HepG2 (cell line): Measurements from ENCODE around the gene PAQR6. TPM values are rescaled to one million over a fixed set of nuclear protein-coding genes. Genes with fewer than 3 reads are reported as not detected.

Experiments used
- ARNT2 ChIP-seq: sonication (generic); formaldehyde crosslinking; IDR thresholded peaks from 2 replicates; pipeline ENCODE4 v1.8.0; 2022; ENCODE audit warnings: mild to moderate bottlenecking, low read depth, missing genetic modification reagents, moderate library complexity
- ATF7-NPFF ChIP-seq: sonication (generic); formaldehyde crosslinking; IDR thresholded peaks from 2 replicates; pipeline ENCODE4 v1.8.1; 2023; ENCODE audit warnings: mild to moderate bottlenecking, low read depth, missing genetic modification reagents, moderate library complexity
- CBFB ChIP-seq: sonication (generic); formaldehyde crosslinking; IDR thresholded peaks from 2 replicates; pipeline ENCODE4 v1.4.0; 2020; ENCODE audit warnings: missing genetic modification reagents
- ELF3 ChIP-seq: IDR thresholded peaks from 2 replicates; pipeline ENCODE4 v1.6.1; 2016; ENCODE audit warnings: missing genetic modification reagents, missing compliant biosample characterization
- EZH2 ChIP-seq: conservative IDR thresholded peaks from 2 replicates; pipeline ENCODE4 v1.6.1; 2012; ENCODE audit warnings: mild to moderate bottlenecking, low read depth, low read length, moderate library complexity
- JDP2 ChIP-seq: sonication (generic); formaldehyde crosslinking; IDR thresholded peaks from 2 replicates; pipeline ENCODE4 v1.8.1; 2022; ENCODE audit warnings: missing genetic modification reagents, borderline replicate concordance
- NFE2 ChIP-seq: sonication (generic); formaldehyde crosslinking; IDR thresholded peaks from 2 replicates; pipeline ENCODE4 v1.4.0; 2020; ENCODE audit warnings: missing genetic modification reagents
- NR3C1 ChIP-seq: sonication (generic); formaldehyde crosslinking; IDR thresholded peaks from 2 replicates; pipeline ENCODE4 v1.4.0; 2020; ENCODE audit warnings: missing genetic modification reagents
- PCBP1 ChIP-seq: fragments of 200-400 bp; formaldehyde crosslinking; IDR thresholded peaks from 2 replicates; pipeline ENCODE4 v1.6.1; 2017; ENCODE audit warnings: mild to moderate bottlenecking, low read depth, low read length, borderline replicate concordance
- PITX1 ChIP-seq: sonication (generic); formaldehyde crosslinking; IDR thresholded peaks from 2 replicates; pipeline ENCODE4 v1.5.1; 2020; ENCODE audit warnings: mild to moderate bottlenecking, missing genetic modification reagents
- RFXANK ChIP-seq: IDR thresholded peaks from 2 replicates; pipeline ENCODE4 v1.6.1; 2016
- SAP130 ChIP-seq: IDR thresholded peaks from 2 replicates; pipeline ENCODE4 v1.6.1; 2016; ENCODE audit warnings: low read depth
- ZFP36L1 ChIP-seq: sonication (generic); formaldehyde crosslinking; IDR thresholded peaks from 2 replicates; pipeline ENCODE4 v1.8.0; 2022; ENCODE audit warnings: mild to moderate bottlenecking, missing genetic modification reagents, moderate library complexity
- ZNF781 ChIP-seq: sonication (generic); formaldehyde crosslinking; IDR thresholded peaks from 2 replicates; pipeline ENCODE4 v1.5.1; 2020; ENCODE audit warnings: borderline replicate concordance, mild to moderate bottlenecking, missing genetic modification reagents; ENCODE audit errors: not compliant biosample characterization
- polyA plus RNA-seq, 8 experiments: library from polyadenylated mRNA; depleted of rRNA in 3 of 8; stranded (reverse) in 7 of 8; unstranded in 1 of 8; fragments of >200 nt; fragmentation: Illumina TruSeq in 4 of 8; extraction: Trizol in 4 of 8; gene quantifications; 2 replicates each; pipeline versions ENCODE4 v1.2.1 to v1.2.3, GENCODE V29; 2011 to 2016; ENCODE audit warnings: low read depth in 4 of 8, missing spikeins in 1 of 8, mixed read lengths in 1 of 8; ENCODE audit not compliant: insufficient read depth in 1 of 8
- total RNA-seq, 5 experiments: library from RNA; depleted of rRNA; stranded (reverse); fragments of >200 nt; fragmentation: Illumina TruSeq; extraction: Trizol; gene quantifications; 2 replicates each; pipeline ENCODE4 v1.2.3, GENCODE V29; 2016; ENCODE audit warnings: low read depth in 1 of 5
- TF ChIP-seq, protein P1 (sequence below): sonication (generic); formaldehyde crosslinking; IDR thresholded peaks from 2 replicates; pipeline ENCODE4 v1.5.0; 2020; ENCODE audit warnings: missing genetic modification reagents, mild to moderate bottlenecking, borderline replicate concordance
- TF ChIP-seq, protein P2 (sequence below): sonication (generic); formaldehyde crosslinking; IDR thresholded peaks from 2 replicates; pipeline ENCODE4 v1.4.0; 2020; ENCODE audit warnings: mild to moderate bottlenecking, missing genetic modification reagents, borderline replicate concordance
- TF ChIP-seq, protein P3 (sequence below): IDR thresholded peaks from 2 replicates; pipeline ENCODE4 v1.6.1; 2016
- TF ChIP-seq, protein P4 (sequence below): sonication (generic); formaldehyde crosslinking; IDR thresholded peaks from 2 replicates; pipeline ENCODE4 v1.9.0; 2022; ENCODE audit warnings: missing genetic modification reagents, mild to moderate bottlenecking, borderline replicate concordance
- TF ChIP-seq, protein P5 (sequence below): sonication (generic); formaldehyde crosslinking; IDR thresholded peaks from 2 replicates; pipeline ENCODE4 v1.9.0; 2022; ENCODE audit warnings: low read depth, missing genetic modification reagents

Gene PAQR6
- total and polyA plus RNA-seq, 2 of the 13 experiments (the other 11 are each of a cell fraction or from before 2014, with no cell fraction given): 0.82 to 1.4 TPM

DNA sequence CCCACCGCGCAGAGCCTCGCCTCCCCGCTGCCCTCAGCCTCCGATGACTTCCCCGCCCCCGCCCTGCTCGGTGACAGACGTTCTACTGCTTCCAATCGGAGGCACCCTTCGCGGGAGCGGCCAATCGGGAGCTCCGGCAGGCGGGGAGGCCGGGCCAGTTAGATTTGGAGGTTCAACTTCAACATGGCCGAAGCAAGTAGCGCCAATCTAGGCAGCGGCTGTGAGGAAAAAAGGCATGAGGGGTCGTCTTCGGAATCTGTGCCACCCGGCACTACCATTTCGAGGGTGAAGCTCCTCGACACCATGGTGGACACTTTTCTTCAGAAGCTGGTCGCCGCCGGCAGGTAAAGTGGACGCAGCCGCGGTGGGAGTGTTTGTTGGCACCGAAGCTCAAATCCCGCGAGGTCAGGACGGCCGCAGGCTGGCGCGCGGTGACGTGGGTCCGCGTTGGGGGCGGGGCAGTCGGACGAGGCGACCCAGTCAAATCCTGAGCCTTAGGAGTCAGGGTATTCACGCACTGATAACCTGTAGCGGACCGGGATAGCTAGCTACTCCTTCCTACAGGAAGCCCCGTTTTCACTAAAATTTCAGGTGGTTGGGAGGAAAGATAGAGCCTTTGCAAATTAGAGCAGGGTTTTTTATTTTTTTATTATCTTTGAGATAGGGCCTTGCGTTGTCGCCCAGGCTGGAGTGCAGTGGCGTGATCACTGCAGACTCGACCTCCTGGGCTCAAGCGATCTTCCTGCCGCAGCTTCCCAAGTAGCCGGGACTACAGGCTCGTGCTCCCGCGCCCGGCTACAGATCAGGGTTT is 34.8 kb downstream of the PAQR6 start, which contains the start of gene PMF1 (continued):
- TF ChIP-seq, protein P1, sequence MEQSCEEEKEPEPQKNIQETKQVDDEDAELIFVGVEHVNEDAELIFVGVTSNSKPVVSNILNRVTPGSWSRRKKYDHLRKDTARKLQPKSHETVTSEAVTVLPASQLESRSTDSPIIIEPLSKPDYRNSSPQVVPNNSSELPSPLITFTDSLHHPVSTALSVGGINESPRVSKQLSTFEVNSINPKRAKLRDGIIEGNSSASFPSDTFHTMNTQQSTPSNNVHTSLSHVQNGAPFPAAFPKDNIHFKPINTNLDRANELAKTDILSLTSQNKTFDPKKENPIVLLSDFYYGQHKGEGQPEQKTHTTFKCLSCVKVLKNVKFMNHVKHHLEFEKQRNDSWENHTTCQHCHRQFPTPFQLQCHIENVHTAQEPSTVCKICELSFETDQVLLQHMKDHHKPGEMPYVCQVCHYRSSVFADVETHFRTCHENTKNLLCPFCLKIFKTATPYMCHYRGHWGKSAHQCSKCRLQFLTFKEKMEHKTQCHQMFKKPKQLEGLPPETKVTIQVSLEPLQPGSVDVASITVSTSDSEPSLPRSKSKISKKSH (CRISPR knock-in tag): peak; percentile 74; the same call in 1 of the 2 replicates
- TF ChIP-seq, protein P2, sequence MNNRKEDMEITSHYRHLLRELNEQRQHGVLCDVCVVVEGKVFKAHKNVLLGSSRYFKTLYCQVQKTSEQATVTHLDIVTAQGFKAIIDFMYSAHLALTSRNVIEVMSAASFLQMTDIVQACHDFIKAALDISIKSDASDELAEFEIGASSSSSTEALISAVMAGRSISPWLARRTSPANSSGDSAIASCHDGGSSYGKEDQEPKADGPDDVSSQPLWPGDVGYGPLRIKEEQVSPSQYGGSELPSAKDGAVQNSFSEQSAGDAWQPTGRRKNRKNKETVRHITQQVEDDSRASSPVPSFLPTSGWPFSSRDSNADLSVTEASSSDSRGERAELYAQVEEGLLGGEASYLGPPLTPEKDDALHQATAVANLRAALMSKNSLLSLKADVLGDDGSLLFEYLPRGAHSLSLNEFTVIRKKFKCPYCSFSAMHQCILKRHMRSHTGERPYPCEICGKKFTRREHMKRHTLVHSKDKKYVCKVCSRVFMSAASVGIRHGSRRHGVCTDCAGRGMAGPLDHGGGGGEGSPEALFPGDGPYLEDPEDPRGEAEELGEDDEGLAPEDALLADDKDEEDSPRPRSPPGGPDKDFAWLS: no peak
- no peak for TF ChIP-seq NR3C1
- TF ChIP-seq NFE2 (CRISPR knock-in tag): no peak
- peak; percentile 83 for TF ChIP-seq ARNT2 (CRISPR knock-in tag)
- no peak for TF ChIP-seq JDP2 (CRISPR knock-in tag)
- TF ChIP-seq ELF3 (CRISPR knock-in tag): peak; percentile 38; the same call in 1 of the 2 replicates
- TF ChIP-seq RFXANK (CRISPR knock-in tag): no peak
- peak; percentile 59; the same call in 1 of the 2 replicates for TF ChIP-seq PCBP1
- TF ChIP-seq ZNF781: peak; percentile 73
- TF ChIP-seq ATF7-NPFF (CRISPR knock-in tag): no peak; the same call in 1 of the 2 replicates
- TF ChIP-seq EZH2: no peak
- TF ChIP-seq, protein P3, sequence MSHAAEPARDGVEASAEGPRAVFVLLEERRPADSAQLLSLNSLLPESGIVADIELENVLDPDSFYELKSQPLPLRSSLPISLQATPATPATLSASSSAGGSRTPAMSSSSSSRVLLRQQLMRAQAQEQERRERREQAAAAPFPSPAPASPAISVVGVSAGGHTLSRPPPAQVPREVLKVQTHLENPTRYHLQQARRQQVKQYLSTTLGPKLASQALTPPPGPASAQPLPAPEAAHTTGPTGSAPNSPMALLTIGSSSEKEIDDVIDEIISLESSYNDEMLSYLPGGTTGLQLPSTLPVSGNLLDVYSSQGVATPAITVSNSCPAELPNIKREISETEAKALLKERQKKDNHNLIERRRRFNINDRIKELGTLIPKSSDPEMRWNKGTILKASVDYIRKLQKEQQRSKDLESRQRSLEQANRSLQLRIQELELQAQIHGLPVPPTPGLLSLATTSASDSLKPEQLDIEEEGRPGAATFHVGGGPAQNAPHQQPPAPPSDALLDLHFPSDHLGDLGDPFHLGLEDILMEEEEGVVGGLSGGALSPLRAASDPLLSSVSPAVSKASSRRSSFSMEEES (CRISPR knock-in tag): no peak; the same call in 1 of the 2 replicates
- TF ChIP-seq, protein P4, sequence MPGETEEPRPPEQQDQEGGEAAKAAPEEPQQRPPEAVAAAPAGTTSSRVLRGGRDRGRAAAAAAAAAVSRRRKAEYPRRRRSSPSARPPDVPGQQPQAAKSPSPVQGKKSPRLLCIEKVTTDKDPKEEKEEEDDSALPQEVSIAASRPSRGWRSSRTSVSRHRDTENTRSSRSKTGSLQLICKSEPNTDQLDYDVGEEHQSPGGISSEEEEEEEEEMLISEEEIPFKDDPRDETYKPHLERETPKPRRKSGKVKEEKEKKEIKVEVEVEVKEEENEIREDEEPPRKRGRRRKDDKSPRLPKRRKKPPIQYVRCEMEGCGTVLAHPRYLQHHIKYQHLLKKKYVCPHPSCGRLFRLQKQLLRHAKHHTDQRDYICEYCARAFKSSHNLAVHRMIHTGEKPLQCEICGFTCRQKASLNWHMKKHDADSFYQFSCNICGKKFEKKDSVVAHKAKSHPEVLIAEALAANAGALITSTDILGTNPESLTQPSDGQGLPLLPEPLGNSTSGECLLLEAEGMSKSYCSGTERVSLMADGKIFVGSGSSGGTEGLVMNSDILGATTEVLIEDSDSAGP (CRISPR knock-in tag): peak; percentile 82; the same call in 1 of the 2 replicates
- TF ChIP-seq PITX1 (CRISPR knock-in tag): no peak; the same call in 1 of the 2 replicates
- peak; percentile 88 for TF ChIP-seq ZFP36L1 (CRISPR knock-in tag)
- 0 out of 2 replicates have a peak, but pooled peaks have one; percentile 20 for TF ChIP-seq CBFB (CRISPR knock-in tag)
- TF ChIP-seq SAP130: peak; percentile 90
- TF ChIP-seq, protein P5, sequence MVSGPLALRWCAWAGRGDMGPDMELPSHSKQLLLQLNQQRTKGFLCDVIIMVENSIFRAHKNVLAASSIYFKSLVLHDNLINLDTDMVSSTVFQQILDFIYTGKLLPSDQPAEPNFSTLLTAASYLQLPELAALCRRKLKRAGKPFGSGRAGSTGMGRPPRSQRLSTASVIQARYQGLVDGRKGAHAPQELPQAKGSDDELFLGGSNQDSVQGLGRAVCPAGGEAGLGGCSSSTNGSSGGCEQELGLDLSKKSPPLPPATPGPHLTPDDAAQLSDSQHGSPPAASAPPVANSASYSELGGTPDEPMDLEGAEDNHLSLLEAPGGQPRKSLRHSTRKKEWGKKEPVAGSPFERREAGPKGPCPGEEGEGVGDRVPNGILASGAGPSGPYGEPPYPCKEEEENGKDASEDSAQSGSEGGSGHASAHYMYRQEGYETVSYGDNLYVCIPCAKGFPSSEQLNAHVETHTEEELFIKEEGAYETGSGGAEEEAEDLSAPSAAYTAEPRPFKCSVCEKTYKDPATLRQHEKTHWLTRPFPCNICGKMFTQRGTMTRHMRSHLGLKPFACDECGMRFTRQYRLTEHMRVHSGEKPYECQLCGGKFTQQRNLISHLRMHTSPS (CRISPR knock-in tag): no peak
